ENCODE data around the gene KCNK17.

KCNK17 gene

DNA sequence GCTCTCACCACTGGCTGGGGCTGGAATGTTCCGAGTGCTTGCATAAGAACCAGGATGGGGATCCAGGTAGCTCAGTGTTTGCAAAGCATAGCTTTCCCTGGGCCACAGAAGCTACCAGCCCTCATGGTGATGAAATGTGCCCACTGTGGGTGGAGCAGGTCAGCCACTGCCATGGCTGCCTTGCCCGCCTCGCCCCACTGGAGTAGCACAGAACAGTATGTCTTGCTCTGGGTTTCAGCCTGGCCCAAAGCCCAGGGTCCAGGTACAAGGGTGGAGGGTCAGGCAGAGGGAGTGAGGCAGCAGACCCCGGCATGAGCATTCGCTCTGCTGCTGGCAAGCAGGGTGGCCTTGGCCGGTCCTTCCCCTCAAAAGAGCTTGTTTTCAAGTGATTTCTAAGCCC, 34.7 kb downstream of the KCNK17 start:
- no peak for DNase-seq
- Histone ChIP-seq H3K4me3 (ENCODE audit: low read depth, low read length) (no peak overlapping the region), H3K36me3 (replicated peaks) (no peaks in the 10 kb centered on the region), H3K27ac (no peak overlapping the region), H3K27me3 (replicated peaks) (no peaks in the 10 kb centered on the region)
- in situ Hi-C loops (cut with HindIII; ENCODE audit: low pct_ligation_motif_present, low sequenced_read_pairs) = no loop called here
- TF ChIP-seq, protein P1, sequence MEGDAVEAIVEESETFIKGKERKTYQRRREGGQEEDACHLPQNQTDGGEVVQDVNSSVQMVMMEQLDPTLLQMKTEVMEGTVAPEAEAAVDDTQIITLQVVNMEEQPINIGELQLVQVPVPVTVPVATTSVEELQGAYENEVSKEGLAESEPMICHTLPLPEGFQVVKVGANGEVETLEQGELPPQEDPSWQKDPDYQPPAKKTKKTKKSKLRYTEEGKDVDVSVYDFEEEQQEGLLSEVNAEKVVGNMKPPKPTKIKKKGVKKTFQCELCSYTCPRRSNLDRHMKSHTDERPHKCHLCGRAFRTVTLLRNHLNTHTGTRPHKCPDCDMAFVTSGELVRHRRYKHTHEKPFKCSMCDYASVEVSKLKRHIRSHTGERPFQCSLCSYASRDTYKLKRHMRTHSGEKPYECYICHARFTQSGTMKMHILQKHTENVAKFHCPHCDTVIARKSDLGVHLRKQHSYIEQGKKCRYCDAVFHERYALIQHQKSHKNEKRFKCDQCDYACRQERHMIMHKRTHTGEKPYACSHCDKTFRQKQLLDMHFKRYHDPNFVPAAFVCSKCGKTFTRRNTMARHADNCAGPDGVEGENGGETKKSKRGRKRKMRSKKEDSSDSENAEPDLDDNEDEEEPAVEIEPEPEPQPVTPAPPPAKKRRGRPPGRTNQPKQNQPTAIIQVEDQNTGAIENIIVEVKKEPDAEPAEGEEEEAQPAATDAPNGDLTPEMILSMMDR (IDR thresholded peaks at IDR 0.05; ENCODE audit: low read depth, low read length, missing control alignments) = no peak

DNA sequence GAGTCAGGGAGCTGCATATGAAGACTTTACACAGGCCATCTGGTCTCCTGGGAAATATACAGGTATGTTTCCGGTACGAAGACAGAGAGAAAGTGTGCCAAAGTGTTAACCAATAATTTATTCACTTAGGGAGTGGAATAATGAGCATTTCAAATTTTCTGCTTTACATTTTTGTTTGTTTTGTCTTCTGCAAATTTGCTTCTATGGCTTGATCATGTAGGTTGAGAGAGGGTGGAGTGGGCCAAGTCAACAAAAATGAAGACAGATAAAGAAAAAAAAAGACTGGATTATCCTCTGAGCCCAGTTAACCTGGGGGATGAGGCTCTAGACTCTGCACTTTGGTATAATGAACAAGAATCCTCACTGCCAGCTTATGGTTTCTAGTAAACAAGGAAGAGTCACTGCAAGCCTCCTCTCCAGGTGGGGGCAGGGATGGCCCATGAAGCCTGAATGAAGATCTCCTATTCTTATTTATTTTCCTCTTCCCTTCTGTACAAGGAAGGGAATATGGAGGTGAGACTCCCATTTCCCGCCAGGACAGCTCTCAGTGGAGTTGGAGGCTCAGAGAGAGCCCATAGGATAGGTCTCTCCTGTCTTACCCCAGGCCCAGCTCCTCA, 37.7 kb downstream of the KCNK17 start:
- TF ChIP-seq, protein P1 (IDR thresholded peaks at IDR 0.05; ENCODE audit: low read depth, low read length, missing control alignments) = no peak
- in situ Hi-C loops (cut with HindIII; ENCODE audit: low pct_ligation_motif_present, low sequenced_read_pairs) = no loop called here
- H3K36me3 ChIP-seq (replicated peaks) = no peaks in the 10 kb centered on the region
- no peak for DNase-seq
- no peak overlapping the region for H3K27ac ChIP-seq
- no peaks in the 10 kb centered on the region for H3K27me3 ChIP-seq (replicated peaks)
- no peak overlapping the region for H3K4me3 ChIP-seq (ENCODE audit: low read depth, low read length)

DNA sequence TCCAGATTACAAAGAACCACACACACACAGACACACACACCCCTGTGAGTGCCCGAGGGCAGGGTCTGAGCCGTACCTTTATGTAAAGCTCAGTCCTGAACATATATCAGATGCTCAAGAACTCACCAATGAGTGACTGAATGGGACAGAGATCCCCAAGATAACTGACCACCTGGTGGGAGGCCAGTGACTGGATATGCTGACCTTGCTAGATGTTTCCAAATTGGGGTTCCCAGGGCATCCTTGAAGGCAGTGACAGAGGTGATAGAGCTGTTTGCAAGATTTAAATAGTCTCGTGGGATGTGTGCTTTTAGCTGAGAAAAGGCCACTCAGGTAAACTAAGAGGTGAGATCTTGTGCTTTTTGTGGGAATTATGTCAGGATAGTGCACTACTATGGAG, 39.3 kb downstream of the KCNK17 start:
- TF ChIP-seq, protein P1 (IDR thresholded peaks at IDR 0.05; ENCODE audit: low read depth, low read length, missing control alignments) = no peak
- no peaks in the 10 kb centered on the region for H3K27me3 ChIP-seq (replicated peaks)
- no peak for DNase-seq

DNA sequence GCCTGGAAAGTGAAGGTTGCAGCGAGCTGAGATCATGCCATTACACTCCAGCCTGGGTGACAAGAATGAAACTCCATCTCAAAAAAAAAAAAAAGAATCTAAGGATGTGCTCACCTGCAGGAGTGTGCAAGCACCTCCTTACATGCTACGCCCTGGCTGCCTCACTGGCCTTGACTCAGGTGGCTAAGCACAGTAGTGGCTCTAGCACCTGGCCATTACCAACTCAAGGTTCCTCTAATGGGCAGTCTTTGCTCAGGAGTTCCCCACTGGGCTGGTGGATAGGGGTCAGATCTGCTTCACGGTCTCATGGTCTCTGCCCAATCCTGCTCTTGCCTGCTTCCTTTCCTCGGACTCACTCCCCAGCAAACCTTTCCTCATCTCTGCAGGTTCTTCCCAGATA, 39.7 kb downstream of the KCNK17 start:
- H3K27ac ChIP-seq = no peak overlapping the region
- H3K36me3 ChIP-seq (replicated peaks) = no peaks in the 10 kb centered on the region
- in situ Hi-C loops (cut with HindIII; ENCODE audit: low pct_ligation_motif_present, low sequenced_read_pairs) = no loop called here
- no peaks in the 10 kb centered on the region for H3K27me3 ChIP-seq (replicated peaks)
- no peak for DNase-seq
- TF ChIP-seq, protein P1 (IDR thresholded peaks at IDR 0.05; ENCODE audit: low read depth, low read length, missing control alignments) = no peak
- H3K4me3 ChIP-seq (ENCODE audit: low read depth, low read length) = no peak overlapping the region

More for the DNA sequence above, 39.3 kb downstream of the KCNK17 start:
- Histone ChIP-seq H3K27ac (no peak overlapping the region), H3K4me3 (ENCODE audit: low read depth, low read length) (no peak overlapping the region), H3K36me3 (replicated peaks) (no peaks in the 10 kb centered on the region)
- in situ Hi-C loops (cut with HindIII; ENCODE audit: low pct_ligation_motif_present, low sequenced_read_pairs) = no loop called here

DNA sequence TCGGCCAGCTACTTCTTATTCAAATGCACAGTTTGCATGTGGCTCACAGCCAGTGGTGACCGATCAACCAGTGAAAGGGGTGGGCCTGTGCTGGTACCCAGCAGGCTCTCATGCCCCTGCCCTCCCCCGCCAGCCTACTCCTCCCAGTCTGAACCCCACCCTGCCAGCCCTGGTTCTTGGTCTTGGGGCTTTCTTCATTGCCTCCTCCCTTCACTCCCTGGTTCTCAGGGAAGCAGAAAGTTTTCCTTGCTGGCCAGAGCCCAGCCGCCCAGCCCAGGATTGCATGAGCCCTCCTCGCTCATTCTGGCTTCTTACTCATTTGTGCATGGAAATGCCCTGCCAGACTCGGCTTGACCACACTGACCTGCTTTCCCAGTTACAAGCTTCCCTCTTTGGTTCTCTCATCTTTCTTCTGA, 40.8 kb downstream of the KCNK17 start:
- H3K27me3 ChIP-seq (replicated peaks) = no peaks in the 10 kb centered on the region
- no peak overlapping the region for H3K27ac ChIP-seq
- no peaks in the 10 kb centered on the region for H3K36me3 ChIP-seq (replicated peaks)
- H3K4me3 ChIP-seq (ENCODE audit: low read depth, low read length) = no peak overlapping the region
- in situ Hi-C loops (cut with HindIII; ENCODE audit: low pct_ligation_motif_present, low sequenced_read_pairs) = no loop called here
- TF ChIP-seq, protein P1 (IDR thresholded peaks at IDR 0.05; ENCODE audit: low read depth, low read length, missing control alignments) = no peak
- DNase-seq = no peak

DNA sequence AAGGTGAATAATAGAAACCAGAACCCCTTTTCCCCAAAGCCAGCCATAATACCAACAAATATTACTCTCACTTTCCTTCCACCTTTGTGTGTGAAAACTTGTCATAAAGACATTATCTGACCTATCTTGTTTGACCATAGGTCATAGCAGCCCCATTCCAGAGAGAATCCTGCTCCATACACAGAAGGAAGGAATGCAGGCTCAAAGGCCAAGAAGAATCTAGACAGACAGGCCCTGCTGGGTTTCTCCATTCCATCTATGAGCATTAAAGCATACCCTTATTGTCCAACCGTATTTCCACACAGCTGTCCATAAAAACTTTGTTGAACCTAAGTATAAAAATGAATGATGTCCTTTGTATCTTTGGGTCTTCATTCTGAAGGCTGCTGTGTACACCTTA, 44.3 kb downstream of the KCNK17 start:
- no peak overlapping the region for H3K4me3 ChIP-seq (ENCODE audit: low read depth, low read length)
- in situ Hi-C loops (cut with HindIII; ENCODE audit: low pct_ligation_motif_present, low sequenced_read_pairs) = no loop called here
- H3K36me3 ChIP-seq (replicated peaks) = no peaks in the 10 kb centered on the region
- no peak for DNase-seq
- TF ChIP-seq, protein P1 (IDR thresholded peaks at IDR 0.05; ENCODE audit: low read depth, low read length, missing control alignments) = no peak
- no peak overlapping the region for H3K27ac ChIP-seq
- H3K27me3 ChIP-seq (replicated peaks) = no peaks in the 10 kb centered on the region
